HepG2 (cell line): Measurements from ENCODE around the gene SLC11A1. TPM values are rescaled to one million over a fixed set of nuclear protein-coding genes. Genes with fewer than 3 reads are reported as not detected.
A peak's percentile ranks its signal among the peaks of the same experiment; 100 is the strongest.

Experiments used
- ADNP ChIP-seq: sonication (generic); formaldehyde crosslinking; IDR thresholded peaks from 2 replicates; pipeline ENCODE4 v1.4.0; 2020; ENCODE audit warnings: missing genetic modification reagents
- CEBPB ChIP-seq: IDR thresholded peaks from 2 replicates; pipeline ENCODE4 v1.6.1; 2011; ENCODE audit warnings: low read depth, low read length, improper control_type of control experiment, borderline replicate concordance
- CERS6 ChIP-seq: sonication (generic); formaldehyde crosslinking; IDR thresholded peaks from 2 replicates; pipeline ENCODE4 v1.5.0; 2020; ENCODE audit warnings: missing genetic modification reagents
- EEA1 ChIP-seq: sonication (generic); formaldehyde crosslinking; IDR thresholded peaks from 2 replicates; pipeline ENCODE4 v1.5.1; 2020; ENCODE audit warnings: mild to moderate bottlenecking, missing genetic modification reagents, borderline replicate concordance
- ETV5 ChIP-seq: IDR thresholded peaks from 2 replicates; pipeline ENCODE4 v1.6.1; 2018; ENCODE audit warnings: missing biosample characterization, missing genetic modification reagents, inconsistent platforms, borderline replicate concordance
- MYPOP ChIP-seq: sonication (generic); formaldehyde crosslinking; IDR thresholded peaks from 2 replicates; pipeline ENCODE4 v1.8.1; 2023; ENCODE audit warnings: mild to moderate bottlenecking, moderate library complexity, missing genetic modification reagents
- NKX3-1 ChIP-seq: sonication (generic); formaldehyde crosslinking; IDR thresholded peaks from 2 replicates; pipeline ENCODE4 v1.5.0; 2020; ENCODE audit warnings: missing genetic modification reagents
- RAD21 ChIP-seq: fragments of 450-650 bp; formaldehyde crosslinking; IDR thresholded peaks from 2 replicates; pipeline ENCODE4 v1.5.0; 2020; ENCODE audit warnings: mild to moderate bottlenecking
- SIX1 ChIP-seq: sonication (generic); formaldehyde crosslinking; IDR thresholded peaks from 2 replicates; pipeline ENCODE4 v1.4.0; 2020; ENCODE audit warnings: missing genetic modification reagents, borderline replicate concordance
- SNAPC2 ChIP-seq: sonication (generic); formaldehyde crosslinking; IDR thresholded peaks from 2 replicates; pipeline ENCODE4 v1.8.1; 2022; ENCODE audit warnings: mild to moderate bottlenecking, missing genetic modification reagents
- TRAFD1 ChIP-seq: sonication (generic); formaldehyde crosslinking; IDR thresholded peaks from 2 replicates; pipeline ENCODE4 v1.5.1; 2020; ENCODE audit warnings: missing genetic modification reagents, mild to moderate bottlenecking, borderline replicate concordance
- YEATS2 ChIP-seq: sonication (generic); formaldehyde crosslinking; IDR thresholded peaks from 2 replicates; pipeline ENCODE4 v1.4.0; 2020; ENCODE audit warnings: missing genetic modification reagents, borderline replicate concordance
- ZFP1 ChIP-seq: IDR thresholded peaks from 2 replicates; pipeline ENCODE4 v1.6.1; 2016
- ZFP82 ChIP-seq: sonication (generic); formaldehyde crosslinking; IDR thresholded peaks from 2 replicates; pipeline ENCODE4 v1.5.1; 2020; ENCODE audit warnings: mild to moderate bottlenecking, missing genetic modification reagents, borderline replicate concordance
- ZFY ChIP-seq: sonication (generic); formaldehyde crosslinking; IDR thresholded peaks from 2 replicates; pipeline ENCODE4 v1.4.0; 2020; ENCODE audit warnings: missing genetic modification reagents
- ZNF142 ChIP-seq: sonication (generic); formaldehyde crosslinking; IDR thresholded peaks from 2 replicates; pipeline ENCODE4 v1.4.0; 2020; ENCODE audit warnings: missing genetic modification reagents
- ZNF225 ChIP-seq: sonication (generic); formaldehyde crosslinking; IDR thresholded peaks from 2 replicates; pipeline ENCODE4 v1.4.0; 2020; ENCODE audit warnings: mild to moderate bottlenecking, missing genetic modification reagents
- ZNF577 ChIP-seq: sonication (generic); formaldehyde crosslinking; IDR thresholded peaks from 2 replicates; pipeline ENCODE4 v1.4.0; 2020; ENCODE audit warnings: mild to moderate bottlenecking, low read depth, missing genetic modification reagents, borderline replicate concordance
- ZNF782 ChIP-seq: sonication (generic); formaldehyde crosslinking; IDR thresholded peaks from 2 replicates; pipeline ENCODE4 v1.4.0; 2020; ENCODE audit warnings: missing genetic modification reagents, mild to moderate bottlenecking, borderline replicate concordance
- polyA plus RNA-seq, 8 experiments: library from polyadenylated mRNA; depleted of rRNA in 3 of 8; stranded (reverse) in 7 of 8; unstranded in 1 of 8; fragments of >200 nt; fragmentation: Illumina TruSeq in 4 of 8; extraction: Trizol in 4 of 8; gene quantifications; 2 replicates each; pipeline versions ENCODE4 v1.2.1 to v1.2.3, GENCODE V29; 2011 to 2016; ENCODE audit warnings: low read depth in 4 of 8, missing spikeins in 1 of 8, mixed read lengths in 1 of 8; ENCODE audit not compliant: insufficient read depth in 1 of 8
- total RNA-seq, 5 experiments: library from RNA; depleted of rRNA; stranded (reverse); fragments of >200 nt; fragmentation: Illumina TruSeq; extraction: Trizol; gene quantifications; 2 replicates each; pipeline ENCODE4 v1.2.3, GENCODE V29; 2016; ENCODE audit warnings: low read depth in 1 of 5

Gene SLC11A1
- total and polyA plus RNA-seq, 2 of the 13 experiments (the other 11 are each of a cell fraction or from before 2014, with no cell fraction given): 0.33 to 2.3 TPM

- TF ChIP-seq CEBPB (no peak), NKX3-1 (CRISPR knock-in tag) (peak; percentile 77), TRAFD1 (CRISPR knock-in tag) (peak; percentile 99; the same call in 1 of the 2 replicates), RAD21 (CRISPR knock-in tag) (peak; percentile 94), MYPOP (CRISPR knock-in tag) (peak; percentile 89), SNAPC2 (peak; percentile 81), ZFY (CRISPR knock-in tag) (peak; percentile 85), ZFP82 (CRISPR knock-in tag) (no peak), ZNF142 (no peak; the same call in 1 of the 2 replicates), YEATS2 (peak; percentile 81; the same call in 1 of the 2 replicates), ETV5 (peak; percentile 88; the same call in 1 of the 2 replicates), SIX1 (no peak), ADNP (no peak; the same call in 1 of the 2 replicates), ZNF225 (CRISPR knock-in tag) (0 out of 2 replicates have a peak, but pooled peaks have one; percentile 52), ZNF782 (CRISPR knock-in tag) (no peak; the same call in 1 of the 2 replicates), EEA1 (CRISPR knock-in tag) (peak; percentile 72; the same call in 1 of the 2 replicates), ZFP1 (CRISPR knock-in tag) (peak; percentile 74), CERS6 (CRISPR knock-in tag) (peak; percentile 80; the same call in 1 of the 2 replicates), ZNF577 (CRISPR knock-in tag) (0 out of 2 replicates have a peak, but pooled peaks have one; percentile 94)
These were observed 14.0 kb downstream of the SLC11A1 start (continued) for GRCh38 chr2:218395826-218396687.
